NCI-H2107 (cell line): ENCODE data around the gene TBC1D10A.

Experiments
- DNase-seq: peaks from one replicate; lab custom pipeline; 2025; lab: John Stamatoyannopoulos, UW

TBC1D10A gene

GRCh38 chr22:30245985-30246813 lies 80.5 kb downstream of the TBC1D10A start, which contains the start of gene LIF:
TSS of gene LIF (minus strand) at chr22:30246759. CDS start at chr22:30246695, 64 bp downstream.
- DNase-seq: no peak

- DNase-seq: no peak
These were observed 81.4 kb downstream of the TBC1D10A start for GRCh38 chr22:30245181-30245984.

GRCh38 chr22:30244641-30245040 lies 82.1 kb downstream of the TBC1D10A start:
- no peak for DNase-seq

- DNase-seq: no peak
These were observed 82.7 kb downstream of the TBC1D10A start for GRCh38 chr22:30244066-30244465.

DNA sequence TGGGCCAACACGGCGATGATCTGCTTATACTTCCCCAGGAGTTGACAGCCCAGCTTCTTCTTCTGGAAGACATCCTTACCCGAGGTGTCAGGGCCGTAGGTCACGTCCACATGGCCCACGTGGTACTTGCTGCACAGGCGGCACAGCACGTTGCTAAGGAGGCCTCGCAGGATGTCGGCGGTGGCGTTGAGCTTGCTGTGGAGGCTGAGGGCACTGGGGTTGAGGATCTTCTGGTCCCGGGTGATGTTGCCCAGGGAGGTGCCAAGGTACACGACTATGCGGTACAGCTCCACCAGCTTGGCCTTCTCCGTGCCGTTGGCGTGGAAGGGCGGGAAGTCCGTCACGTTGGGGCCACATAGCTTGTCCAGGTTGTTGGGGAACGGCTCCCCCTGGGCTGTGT lies 83.1 kb downstream of the TBC1D10A start:
- no peak for DNase-seq
